ENCODE results near the gene NOG.

NOG gene

DNA sequence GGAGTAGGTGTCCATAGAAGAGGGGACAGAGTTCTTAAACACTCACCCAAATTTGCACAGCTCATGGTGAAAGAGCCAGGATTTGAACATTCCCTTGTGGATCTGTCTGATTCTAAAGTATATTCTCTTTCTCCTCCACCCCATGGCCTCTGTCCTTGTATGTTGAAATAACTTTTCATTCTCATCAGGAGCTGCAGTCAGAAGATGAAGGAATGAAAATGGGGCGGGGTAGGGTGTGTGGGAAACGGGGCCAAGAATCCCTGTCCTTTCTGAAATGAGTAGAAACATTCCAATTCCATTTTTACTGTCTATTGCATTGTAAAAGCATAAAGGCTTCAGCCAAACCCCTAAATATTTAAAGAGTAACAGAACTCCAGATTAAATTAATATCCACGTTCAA lies 42.8 kb downstream of the NOG start:
- ATAC-seq, result no peak
- DNase-seq, result no peak

DNA sequence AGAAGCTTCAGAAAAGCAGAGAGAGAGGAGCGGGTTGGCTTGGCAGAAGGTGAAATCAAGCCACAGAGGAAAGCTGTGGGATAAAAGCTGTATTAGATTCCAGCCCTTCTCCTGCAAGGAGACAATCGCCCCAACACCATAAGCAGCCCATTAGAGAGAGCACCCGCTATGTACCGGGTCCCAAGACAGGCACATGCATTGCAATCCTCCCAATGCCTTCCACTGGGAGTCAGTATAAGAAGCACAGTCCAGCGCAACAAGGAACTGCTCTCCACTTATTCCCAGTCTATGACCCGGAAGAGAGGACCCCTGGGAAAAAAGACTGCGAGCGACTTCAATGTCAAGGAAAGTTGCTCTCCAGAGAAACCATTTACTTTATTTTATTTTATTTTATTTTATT lies 43.8 kb downstream of the NOG start:
- no peak for ATAC-seq
- DNase-seq, result no peak

DNA sequence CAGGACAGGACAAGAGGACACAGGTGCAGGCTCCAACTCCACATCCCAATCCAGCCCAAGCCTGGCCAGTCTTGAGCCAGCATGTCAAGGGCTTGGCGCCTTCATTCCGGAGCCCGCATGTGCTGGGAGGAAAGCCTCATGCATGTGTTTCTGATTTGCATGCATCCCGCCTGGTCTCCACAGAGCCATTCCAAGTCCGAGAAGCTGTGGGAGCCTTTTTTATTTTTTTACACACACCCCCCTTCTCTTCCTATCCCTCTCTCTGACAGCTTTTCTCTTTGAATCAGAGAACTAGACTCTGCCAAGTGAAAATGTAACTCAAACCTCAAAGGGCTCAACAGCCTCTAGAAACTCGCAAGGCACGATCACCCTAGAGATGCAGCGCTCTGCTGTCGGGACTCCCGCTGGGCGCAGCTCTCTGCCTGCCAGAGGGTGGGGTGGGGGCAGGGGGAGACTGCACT lies 45.1 kb downstream of the NOG start:
- ATAC-seq, result no peak
- DNase-seq, result no peak

DNA sequence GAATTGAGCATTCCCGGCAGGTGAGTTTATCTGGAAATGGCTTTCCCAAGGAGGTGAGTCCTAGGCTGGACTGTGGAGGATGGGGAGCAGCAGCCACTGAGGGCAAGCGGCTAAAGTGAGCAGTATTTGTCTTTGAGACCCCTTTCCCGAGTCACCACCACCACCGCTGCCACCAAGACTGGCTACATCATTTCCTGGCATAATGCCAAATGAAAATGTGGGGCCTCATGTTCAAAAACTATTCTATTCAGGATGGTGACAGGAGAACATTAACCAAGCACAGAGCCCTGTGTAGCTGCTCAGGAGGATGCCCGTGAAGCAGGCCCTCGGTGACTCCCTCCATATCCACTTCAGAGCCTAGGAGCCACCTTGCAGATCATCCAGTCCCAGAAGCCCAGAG lies 46.0 kb downstream of the NOG start:
- DNase-seq, result no peak
- no peak for ATAC-seq

DNA sequence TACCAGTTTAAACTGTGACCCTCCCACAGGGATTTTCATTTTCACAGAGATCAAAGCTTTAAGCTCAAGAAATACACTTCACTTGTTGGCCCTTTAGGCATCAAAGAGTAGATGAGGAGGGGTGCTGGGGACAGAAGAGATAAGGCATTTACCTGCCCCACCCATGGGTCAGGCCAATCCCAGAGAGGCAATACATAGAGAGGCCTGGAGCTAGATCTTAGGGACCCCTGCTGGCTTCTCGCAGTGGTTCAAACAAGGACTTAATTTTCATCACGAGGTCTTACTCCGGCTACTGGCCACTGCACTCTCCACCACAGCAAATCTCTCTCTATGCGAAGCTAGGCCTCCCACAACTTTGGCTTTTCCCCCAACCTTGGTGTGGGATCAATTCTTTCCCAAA lies 46.6 kb downstream of the NOG start:
- ATAC-seq (no peak), DNase-seq (no peak)

DNA sequence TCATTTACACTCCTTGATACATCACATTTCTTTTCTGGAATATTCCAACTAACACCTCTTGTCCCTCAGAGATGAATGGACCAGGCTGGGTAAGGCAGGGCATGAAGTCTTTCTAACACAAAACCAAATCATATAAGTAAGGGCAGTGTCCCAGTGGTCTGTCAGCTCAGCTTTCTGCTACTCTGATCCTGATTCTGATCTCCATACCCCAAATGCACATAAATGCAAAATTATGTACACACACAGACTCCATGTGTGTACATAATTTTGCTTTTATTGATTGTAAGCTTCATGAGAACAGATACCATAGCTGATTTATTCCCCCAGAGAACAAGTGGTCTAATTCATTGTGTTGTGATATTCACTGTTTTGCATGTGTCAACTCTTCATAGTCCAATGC lies 47.9 kb downstream of the NOG start:
- ATAC-seq (no peak), DNase-seq (no peak)

DNA sequence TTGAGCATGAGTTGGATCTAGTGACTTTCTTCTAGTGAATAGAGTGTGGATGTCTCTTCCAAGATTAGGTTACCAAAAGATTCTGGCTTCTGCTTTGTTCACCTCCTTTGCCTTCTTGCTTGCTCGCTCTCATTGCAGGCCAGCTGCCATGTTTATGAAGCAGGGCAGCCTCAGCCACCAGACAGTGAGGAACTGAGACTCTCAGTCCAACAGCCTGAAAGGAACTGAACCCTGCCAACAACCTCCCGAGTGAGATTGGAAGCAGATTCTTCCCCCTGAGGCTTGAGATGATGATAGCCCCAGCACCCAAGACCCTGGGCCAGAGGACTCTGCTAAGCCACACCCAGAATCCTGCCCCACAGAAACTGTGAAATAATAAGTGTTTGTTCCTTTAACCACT lies 48.4 kb downstream of the NOG start:
- DNase-seq, result no peak
- ATAC-seq, result no peak

DNA sequence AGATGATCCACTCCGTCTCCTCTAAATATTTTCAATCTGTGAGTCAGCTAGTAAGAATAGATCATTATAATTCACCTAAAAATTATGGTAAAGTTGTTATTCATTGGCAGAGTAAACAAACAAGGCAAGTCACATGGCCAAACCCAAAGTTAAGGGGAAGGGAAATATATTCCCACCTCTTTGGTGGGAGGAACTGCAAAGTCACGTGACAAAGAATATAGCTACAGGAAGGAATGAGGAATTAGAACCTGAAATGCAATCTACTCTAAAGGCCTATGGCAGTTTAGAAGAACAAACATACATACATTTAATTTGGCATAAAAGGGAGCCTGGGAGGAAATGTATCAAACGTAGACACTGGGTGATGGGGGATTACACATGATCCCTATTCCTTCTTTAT lies 48.9 kb downstream of the NOG start:
- ATAC-seq (no peak), DNase-seq (no peak)

Data from stimulated activated naive CD8-positive, alpha-beta T cell treated with anti-CD3 and anti-CD28 coated beads, Interleukin-15, Interleukin-2, amounts not matched to agents 100 U/mL and 50 U/mL, for 24 hours (primary cell).